GM18909 (cell line): ENCODE results near the gene TWNK.
"Not testable (repeated sequence)": the region's sequence is repeated elsewhere in the genome, so short reads cannot be mapped to it uniquely, and the experiment has no call there.

ENCODE experiments used
- ATAC-seq: cut with Tn5 transposase; IDR thresholded peaks from one replicate; pipeline ENCODE4 v1.9.1; 2021; ENCODE audit warnings: mild to moderate bottlenecking; ENCODE audit not compliant: unreplicated experiment, poor library complexity

TWNK gene

DNA sequence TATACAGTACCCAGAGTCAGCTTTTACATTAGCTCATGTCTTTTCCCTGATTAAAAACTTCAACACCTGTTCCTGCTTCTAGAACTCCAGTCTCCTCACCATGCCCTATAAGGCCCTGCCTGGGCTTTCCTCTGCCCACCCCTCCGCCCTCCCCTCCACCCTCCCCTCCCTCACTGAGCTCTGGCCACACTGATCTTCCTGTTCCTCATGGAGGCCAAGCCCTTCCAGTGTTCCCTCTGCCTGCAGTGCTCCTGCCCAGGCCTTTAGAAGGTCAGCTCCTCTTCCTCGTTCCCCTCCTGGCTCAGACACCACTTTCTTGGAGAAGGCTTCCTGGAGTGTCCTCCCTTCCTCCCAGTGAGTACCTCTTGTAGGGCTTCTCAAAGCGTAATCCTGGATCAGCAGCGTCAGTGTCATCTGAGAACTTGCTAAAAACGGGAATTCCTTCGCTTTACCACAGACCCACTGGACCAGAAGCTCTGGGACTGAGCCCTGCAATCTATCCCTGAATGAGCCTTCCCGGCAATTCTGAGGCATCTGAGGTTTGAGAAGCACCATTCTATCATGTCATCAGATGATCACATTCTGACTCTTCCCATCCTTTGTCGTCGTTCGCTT, 39.9 kb downstream of the TWNK start:
- no peak for ATAC-seq

DNA sequence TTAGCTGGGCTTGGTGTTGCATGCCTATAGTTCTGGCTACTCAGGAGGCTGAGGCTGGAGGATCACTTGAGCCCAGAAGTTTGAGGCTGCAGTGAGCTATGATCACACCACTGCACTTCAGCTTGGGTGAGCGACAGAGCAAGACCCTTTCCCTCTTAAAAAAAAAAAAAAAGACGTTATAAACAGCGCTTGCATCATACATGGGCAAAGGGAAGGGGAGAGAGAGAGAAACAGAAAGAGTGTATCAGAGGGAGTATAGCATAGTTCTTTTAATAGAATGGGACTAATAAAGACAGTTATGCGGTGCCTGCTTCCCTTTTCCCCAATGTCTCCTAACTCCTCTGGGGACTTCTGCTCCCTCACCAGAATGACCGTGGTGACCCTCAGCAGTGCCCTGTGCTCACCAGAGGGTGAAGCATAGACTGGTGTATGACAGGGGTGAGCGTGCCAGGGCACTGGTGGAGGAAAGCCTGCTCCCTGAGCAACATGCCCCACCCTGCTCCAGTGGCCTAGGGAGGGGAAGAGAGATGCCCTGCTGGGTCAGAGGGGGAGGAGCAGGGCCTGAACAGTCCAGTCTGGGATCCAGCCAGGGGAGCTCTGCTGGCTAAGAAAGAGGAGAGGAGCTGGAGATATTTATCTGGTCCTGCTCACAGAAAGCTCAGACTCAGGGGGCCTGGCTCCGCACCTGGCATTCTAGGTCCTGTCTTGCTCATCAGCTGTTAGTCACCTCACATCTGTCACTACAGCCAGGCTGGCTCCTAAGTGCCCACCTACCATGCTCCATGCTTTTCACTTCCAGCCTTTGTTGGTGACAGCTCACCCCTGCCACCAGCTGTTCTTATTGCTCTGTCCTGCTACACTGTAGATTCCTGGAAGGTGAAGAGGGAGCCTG, 41.3 kb downstream of the TWNK start:
- ATAC-seq = no peak

DNA sequence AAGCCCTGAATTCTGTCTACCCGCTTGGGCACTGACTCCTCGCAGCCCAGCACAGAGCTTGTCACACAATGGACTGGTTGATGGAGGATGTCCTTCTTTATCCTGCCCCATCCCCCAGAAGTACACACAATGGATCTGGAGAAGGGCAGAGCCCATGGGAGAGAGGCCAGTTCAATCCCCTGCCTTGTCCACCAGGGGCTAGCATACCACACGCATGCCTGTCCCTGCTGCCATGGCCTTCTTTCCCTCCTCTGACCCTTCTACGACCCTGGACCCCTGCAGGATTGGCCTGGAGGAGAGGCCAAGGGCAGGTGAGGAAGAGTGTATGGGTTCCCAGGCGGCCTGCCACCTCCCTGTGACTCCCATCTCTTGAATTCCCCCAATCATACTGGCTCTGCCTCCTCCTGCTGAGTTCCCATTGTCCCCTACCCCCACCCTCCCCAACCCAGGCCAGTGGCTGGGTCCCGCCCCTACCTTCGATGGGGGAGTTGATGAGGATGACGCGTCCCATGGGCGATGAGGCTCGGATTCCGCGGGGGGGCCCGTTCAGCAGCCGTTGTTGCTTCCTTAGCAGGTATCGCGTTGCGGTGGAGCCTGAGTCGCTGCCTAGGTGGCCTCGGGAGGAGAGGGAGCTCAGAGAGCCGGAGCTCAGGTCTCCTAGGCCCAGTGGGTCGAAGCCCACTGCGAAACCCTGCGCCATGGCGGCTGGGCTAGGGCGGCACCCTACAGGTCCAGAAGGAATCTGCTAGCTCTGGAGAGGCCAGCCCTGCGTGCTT, 42.4 kb downstream of the TWNK start:
- ATAC-seq = no peak

DNA sequence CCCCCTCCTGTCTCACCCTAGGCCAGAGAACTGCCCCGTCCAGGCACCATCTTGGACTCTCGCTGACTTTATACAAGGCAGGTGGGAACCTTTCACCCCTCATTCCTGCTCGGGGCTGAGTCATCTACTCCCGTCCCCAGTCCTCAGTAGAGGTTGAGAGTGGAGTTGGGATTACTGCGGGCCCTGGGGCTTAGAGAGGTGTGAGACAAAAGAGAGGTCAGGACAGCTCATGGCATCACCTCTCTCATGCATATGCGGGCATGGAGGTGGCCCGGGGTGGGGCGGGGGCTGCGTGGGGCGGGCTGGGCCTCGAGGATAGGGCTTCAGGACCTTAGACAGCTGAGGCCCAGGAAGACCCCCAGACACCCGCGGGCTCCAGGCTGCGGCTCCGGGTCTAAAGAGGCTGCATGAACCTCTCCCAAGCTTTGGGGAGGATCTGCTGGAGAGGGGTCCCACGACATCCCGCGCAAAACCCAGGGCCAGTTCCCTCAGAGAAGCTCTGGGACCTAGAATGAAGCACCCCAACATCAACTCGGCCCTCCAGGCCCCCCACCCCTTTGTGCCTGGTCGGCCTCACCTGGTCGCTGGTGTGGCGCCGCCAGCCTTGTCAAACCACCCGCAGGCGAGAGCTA, 43.3 kb downstream of the TWNK start:
- no peak for ATAC-seq

DNA sequence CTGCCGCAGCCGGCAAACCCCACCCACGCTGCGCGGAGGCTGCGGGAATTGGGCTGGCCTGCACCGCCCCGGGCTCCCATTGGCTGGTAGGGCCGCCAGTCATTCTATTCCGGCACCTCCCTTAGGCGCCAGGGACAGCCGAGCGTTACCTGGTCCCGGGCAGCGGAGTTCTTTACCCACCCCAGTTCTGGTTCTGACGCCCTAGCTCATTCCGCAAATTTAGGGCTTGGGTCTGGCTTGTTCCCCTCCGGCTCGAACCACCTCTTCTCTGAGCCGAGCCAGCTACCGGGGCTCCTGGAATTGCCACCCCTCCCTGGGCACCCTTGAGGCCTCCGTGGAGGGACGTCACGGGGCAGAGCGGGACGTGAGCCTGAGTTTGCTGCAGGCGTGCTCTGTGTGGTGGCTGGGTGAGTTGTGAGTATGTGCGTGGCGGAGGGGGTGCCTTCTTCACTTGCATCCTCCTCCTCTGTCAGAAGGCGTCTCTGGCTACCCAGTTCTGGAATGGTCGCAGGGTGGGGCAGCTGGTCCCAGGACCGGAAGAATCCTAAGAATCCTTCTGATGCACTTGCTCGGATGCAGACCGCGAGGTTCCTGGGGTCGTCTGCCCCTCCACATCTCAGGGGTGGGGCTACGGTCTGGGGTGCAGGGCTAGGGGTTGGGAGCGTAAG, 43.9 kb downstream of the TWNK start, which contains the start of the genes PDZD7 and SFXN3:
Gene PDZD7 (minus strand): TSS at position 2 of the 668 bp plus-strand sequence. CDS start 910 bp downstream, outside the sequence.
Gene SFXN3 (plus strand): TSS at position 107 of the 668 bp plus-strand sequence. CDS start 3,461 bp downstream, outside the sequence.
- ATAC-seq = peak; percentile 91

DNA sequence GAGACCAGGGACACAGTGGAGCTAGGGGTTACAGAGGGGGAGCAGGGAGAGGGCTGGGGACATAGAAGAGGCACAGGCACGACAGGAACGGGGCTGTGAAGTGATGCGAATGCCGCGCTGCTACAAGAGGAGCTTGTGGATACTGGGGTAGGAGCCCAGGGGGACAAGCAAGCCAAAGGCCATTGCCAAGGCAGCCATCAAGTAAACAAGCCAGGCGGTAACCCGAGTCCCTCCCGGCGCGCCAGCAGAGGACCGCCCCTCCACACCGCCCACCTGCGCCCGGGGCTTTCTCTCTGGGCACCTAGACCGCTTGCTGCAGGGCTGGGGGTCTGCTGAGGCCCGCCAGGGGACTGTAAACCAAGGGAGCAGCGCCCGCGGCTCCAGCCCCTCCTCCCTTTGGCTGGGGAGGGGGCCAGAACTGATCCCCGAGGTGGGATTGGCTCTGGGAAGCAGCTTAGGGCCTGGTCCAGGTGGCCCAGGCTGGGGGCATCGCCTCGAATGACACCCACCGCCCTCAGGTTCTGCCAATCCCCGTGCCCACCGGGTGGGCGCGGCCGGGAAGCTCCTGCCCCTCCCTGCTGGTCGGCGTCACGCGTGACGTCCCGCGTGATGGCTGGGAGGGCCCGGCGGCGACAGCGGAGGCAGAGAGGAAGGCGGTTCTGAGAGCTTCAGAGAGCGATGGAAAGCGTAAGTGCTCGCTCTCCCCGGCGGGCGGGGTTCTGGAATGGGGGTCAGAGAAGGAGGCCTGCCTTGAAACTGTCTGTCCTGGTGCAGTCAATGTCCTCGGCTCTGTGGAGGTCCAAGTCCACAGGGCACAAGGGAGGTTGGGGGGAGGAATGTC, 44.7 kb downstream of the TWNK start:
- ATAC-seq = peak; percentile 44

DNA sequence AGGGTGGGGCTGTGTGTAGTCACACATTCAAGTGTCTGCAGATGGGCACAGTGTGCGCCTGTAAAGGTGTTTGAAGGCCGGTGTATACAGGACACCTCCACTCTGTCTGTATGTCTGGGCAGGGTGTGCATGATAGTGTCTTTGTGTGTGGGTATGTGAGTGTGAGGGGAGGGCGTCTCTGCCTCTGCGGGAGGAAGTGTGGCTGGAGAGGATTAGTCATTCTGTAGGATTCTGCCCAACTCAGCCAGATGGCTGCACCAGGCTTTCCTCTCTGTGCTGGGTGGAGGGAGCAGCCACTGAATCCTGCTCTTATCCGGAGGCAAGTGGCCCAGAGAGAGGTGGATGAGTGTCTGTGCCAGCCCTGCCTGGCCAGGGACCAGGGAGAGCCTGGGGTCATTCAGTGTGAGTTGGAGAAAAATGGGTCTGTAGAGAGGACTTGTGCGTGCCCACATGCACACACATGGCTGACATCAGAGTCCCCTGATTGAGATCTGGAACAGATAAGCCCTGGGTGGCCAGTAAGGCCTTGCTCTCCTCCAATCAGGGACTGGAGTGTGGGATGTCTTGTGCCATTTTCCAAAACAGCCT, 45.4 kb downstream of the TWNK start:
- ATAC-seq = peak; percentile 23

DNA sequence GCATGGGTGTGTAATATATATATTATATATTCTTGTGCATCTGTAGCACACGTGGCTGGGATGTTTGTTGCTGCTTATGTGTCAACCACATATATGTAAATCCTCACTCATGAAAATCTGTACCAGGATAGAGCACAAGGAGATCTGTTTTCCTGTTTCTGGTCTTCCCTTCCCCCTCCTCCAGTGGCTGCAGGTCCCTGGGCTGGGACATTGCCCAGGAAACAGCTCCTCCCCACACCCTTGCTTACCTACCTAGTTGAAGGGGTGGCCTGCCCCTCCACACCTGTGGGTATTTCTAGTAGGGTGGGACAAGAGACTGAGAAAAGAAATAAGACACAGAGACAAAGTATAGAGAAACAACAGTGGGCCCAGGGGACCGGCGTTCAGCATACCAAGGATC, 45.9 kb downstream of the TWNK start:
- no peak for ATAC-seq

DNA sequence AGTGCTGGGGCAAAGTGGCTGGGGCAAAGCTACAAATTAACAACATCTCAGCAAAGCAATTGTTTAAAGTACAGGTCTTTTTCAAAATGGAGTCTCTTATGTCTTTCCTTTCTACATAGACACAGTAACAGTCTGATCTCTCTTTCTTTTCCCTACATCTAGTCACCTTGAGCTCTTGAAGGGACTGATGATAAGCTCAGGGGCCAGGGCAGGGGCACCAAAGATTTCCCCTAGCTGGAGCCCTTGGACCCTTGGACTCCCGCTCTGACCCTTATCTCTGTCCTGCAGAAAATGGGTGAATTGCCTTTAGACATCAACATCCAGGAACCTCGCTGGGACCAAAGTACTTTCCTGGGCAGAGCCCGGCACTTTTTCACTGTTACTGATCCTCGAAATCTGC, 47.1 kb downstream of the TWNK start:
- ATAC-seq = not testable (repeated sequence)

DNA sequence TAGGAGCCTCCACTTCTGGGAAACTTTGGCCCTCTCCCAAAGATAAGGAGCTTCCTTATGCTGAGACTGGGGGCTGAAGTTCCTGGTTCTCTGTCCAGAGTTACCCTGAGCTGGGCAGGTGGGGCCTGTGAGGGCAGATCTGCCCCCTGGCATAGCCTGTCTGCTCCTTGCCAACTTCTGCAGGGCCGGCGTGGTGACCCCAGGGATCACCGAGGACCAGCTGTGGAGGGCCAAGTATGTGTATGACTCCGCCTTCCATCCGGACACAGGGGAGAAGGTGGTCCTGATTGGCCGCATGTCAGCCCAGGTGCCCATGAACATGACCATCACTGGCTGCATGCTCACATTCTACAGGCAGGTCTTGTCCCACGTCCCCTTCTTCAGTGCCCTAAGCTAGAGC, 48.0 kb downstream of the TWNK start:
- no peak for ATAC-seq

DNA sequence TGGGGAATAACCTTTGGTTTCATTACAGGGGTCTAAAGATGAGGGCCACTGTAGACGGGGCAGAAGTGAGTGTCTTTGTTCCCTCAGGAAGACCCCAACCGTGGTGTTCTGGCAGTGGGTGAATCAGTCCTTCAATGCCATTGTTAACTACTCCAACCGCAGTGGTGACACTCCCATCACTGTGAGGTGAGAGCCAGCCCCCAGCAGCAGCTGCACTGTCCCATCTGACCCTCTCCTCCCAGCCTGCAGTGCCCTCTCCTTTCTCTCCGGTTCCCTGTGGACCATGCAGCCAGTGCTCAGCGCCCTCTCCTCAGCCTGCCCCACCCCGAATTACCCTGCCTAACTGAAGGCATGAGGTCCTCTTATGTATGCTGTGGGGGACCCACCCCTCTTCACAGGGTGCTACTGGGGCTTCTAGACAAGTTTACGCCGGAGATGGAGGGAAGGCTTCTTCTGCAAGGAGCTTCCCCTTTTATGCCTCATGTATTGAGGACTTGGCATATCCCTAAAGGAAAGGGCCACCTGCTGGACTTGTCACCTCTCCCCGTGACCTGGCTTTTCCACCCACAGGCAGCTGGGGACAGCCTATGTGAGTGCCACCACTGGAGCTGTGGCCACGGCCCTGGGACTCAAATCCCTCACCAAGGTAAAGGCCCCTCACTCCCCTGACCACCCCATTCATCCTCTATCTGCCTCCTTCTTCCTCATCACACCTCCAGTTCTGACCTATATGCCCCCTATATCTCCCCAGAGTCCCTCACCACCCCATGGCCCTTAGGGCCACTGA, 48.8 kb downstream of the TWNK start:
- no peak for ATAC-seq

DNA sequence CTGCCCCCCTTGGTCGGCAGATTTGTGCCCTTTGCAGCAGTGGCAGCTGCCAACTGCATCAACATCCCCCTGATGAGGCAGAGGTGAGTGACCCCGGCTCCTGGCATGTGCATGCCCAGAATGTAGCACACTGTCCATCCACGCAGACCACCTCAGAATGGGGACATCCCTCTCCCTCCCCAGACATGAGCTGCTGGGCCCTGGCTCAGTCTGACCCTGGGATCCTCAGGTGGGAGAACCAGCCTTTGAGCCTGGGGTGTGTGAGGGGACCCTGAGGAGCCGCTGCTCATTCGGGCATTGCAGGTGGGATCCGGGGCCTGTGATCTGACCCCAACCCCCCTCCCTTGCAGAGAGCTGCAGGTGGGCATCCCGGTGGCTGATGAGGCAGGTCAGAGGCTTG, 49.4 kb downstream of the TWNK start:
- no peak for ATAC-seq

DNA sequence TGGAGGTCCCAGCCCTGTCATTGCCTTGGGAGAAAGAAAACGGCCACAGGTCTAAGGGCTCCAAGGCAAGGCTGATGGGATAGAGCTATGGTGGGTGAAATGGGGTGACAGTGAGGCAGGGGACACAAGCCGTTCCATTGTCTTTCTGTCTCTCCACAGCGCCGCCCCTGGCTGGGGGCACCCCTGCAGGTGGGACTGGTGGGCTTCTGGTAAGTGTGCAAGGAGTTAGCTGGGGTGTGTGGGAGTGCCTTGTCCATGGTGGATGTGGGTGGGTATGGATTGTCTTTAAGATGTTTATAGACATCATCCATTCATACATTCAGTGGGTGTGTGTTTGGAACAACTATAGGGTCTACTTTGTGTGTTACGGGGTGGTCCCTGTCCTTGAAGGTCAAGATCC, 51.1 kb downstream of the TWNK start:
- ATAC-seq = no peak

DNA sequence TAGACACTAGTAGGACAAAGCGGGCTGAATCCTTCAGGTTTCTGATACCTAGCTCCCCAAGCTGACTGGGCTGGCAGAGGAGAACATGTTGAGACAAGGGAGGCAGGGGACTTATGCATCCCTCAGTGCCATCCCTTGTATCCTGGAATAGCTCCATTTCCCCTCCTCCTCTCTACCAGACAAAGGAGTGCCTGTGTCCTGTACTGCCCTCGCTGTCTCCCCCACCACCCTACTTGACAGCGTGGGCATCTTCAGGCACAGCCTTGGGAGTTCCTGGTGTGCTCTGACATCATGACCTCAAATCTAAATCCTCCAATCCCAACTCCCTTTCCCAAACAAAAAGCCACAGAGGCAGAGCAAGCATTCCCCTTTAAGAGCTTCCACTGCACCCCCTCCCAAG, 52.7 kb downstream of the TWNK start:
- no peak for ATAC-seq

DNA sequence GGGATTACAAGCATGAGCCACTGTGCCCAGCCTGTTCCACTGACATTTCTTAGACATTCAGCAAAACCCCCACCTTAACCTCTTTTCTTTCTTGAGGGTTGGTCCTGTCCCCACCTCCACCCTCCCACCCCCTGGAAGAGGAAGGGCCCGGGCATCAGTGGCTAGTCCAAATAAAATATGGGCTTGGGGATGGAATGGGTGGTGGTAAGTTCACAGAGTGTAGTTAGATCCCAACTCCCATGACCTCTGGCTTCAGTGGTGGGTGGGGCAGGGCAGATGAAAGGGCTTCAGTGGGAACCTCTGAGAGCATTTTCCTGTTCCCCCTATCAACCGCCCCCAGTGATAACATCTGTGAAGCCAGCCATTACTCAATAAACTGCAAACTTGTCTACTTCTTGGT, 53.5 kb downstream of the TWNK start:
- no peak for ATAC-seq

DNA sequence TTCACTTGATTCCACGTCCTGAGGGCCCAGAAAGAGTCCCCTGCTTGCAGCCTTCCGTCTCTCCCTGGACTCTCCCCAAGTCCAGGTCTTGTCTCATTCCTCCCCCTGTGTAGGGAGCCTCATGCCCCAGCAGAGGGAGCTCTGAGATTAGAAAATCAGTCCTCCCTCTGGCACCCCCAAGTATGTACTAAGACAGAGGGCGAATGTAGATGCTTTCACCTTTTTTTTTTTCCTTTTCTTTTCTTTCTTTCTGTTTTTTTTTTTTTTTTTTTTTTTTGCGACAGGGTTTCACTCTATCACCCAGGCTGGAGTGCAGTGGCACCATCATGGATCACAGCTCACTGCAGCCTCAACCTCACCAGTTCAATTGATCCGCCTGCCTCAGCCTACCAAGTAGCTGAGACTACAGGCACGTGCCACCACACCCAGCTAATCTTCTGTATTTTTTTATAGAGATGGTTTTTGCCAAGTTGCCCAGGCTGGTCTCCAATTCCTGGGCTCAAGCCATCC, 54.0 kb downstream of the TWNK start:
- peak; percentile 65 for ATAC-seq

DNA sequence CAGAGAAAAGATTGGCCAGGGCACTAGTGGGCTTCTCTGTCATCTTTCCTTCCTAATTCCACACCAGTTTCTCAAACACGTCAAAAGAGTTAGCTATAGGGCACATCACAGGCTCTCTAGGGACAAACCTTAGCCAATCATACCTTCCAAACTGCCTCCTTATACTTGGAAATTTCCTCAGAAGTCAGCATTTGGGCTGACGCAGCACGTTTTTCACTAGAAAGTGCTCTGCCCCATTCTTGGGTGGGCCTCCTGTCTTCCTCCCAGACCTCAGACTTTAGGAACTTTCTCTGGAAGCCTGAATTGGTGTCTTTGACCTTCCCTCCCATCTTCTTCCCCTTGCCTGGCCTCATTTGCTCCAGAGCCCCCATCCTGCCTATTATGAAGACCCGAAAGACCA, 54.8 kb downstream of the TWNK start:
- no peak for ATAC-seq
